Stimulated activated naive CD8-positive, alpha-beta T cell treated with anti-CD3 and anti-CD28 coated beads, Interleukin-15, Interleukin-2, amounts not matched to agents 100 U/mL and 50 U/mL, for 24 hours (primary cell): ENCODE data around the gene EPHB6.

Experiments
- ATAC-seq: fragments of 150-1000 bp; cut with Tn5 transposase; one replicate; pipeline ENCODE4 v1.10.0; 2021
- DNase-seq: peaks from one replicate; pipeline ENCODE4 v3.0.0; 2021

Gene EPHB6

DNA sequence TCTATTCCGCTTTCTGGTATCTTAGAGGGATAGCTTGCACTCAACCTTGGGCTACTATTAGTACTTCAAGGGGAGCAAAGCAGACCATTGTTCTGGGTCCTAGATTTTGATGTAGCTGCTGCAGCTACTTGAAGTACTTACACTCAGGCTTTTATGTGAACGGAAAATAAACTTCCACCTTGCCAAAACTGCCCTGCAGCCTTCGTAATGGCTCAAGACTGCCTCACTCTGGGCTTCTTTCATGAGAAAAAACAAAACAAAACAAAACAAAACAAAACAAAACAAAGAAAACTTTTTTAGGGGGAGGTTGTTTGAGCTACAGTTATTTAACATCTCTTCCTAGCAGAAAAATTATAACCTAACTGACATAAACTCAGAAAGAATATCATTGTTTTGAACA, 19.4 kb upstream of the EPHB6 start:
- DNase-seq (no peak), ATAC-seq (no peak)

DNA sequence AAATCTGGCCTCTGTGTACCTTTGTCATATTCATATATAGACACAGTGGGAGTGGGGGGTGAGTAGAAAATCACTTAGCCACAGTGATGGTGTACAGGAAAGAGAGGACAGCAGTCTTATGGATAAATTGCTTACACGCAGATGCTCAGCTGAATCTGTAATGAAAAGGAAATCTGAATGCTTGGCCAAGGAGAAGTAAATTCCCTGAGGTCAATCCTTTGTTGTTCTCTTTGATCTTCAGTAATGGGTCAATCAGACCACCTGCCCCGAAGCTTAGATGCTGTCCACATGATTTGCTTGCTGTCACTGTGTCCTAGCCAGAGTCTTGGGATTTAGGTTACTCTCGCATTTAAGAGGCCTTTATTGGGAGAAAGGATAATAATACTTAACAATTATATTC, 18.4 kb upstream of the EPHB6 start:
- ATAC-seq (no peak), DNase-seq (no peak)

DNA sequence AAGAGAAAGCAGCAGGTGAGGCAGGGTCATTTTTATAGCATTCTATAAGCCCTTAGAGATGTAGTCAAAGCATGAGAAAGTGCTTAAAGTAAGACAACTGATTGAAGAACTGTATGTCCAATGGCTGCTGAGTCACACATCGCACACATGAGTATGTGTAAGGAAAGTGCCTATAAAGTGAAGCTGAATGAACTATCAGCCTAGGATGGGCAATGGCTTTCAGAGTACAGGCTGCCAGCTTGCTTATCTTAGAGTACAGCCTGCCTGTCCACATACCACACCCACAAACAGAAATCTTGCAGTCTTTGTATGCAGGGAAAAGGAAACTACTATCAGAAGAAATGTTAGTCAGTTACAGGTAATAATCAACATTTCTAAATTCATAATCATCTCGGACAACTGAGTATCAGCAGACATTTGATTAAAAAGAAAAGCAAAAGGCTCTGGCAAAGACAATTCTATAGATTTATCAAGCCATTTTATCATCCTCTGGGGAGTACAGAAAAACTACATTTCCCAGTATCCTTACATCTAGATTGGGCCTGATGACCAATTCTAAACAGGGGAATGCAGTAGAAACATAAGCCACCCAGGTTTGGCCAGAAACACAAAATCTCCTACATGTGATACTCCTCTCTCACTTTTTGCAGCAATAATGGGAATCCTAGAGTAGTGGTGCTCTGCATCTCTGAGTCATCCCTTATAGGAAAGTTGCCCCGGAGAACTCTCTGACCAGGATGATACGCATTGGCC, 16.2 kb upstream of the EPHB6 start:
- no peak for ATAC-seq
- DNase-seq, result no peak

DNA sequence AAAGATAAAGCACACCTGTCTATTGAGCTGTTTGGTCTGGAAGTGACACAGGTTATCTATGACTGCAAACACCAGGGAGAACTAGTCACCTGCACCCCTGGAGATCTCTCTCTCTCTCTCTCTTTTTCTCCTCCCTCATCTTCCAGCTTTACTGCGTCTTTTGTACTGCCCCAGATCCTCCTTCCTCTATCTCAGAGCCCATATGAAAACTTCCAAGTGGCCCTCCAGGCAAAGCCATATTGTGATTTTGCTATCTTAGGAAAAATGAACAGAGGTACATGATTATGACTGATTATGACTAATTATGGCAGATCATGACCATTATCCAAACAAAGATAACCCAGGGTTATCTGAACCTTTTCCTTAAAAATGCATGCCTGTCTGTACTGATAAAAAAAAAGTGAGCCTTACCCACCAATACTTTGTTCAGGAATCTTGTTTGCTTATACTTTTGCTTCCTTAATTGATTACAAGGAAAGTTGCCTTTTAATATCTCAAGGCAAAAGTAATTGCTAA, 12.6 kb upstream of the EPHB6 start:
- DNase-seq, result no peak
- no peak for ATAC-seq

DNA sequence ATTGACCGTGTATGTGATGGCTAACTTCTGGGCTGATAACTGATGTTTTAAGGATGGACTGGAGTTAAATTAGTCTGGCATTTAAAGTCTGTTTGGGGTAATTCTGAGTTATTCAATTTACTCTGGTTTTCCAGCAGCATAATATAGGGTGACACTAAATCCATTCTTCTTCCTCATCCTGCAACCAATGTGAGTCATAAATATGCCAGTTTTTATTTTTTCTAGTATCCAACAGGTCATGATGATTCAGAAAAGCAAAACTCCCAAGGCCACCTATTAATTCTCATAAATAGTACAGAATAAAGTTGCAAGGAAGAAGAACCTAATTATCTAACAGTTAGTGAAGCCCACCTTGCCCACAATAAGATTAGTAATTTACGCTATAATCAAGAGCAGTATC, 7.5 kb upstream of the EPHB6 start:
- DNase-seq (no peak), ATAC-seq (no peak)

DNA sequence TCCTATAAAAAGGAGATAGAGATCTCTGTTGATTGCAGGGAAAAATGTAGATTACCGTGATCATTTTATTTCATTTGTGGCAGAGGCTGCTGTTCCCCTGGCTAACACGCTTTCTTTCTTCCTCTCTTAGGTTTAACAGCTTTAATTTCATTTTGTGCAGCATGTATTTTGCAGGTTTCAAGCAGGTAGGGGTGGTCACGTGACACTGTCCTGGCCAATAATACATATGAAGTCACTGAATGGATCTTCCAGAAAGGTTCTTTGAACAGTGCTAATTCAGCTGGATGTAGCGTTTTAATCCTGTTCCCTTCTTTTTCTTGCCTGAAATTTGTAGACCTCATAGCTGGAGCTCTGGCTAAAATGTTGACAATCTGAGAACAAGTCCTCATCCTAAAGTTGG, 3.6 kb upstream of the EPHB6 start:
- DNase-seq (no peak), ATAC-seq (no peak)

DNA sequence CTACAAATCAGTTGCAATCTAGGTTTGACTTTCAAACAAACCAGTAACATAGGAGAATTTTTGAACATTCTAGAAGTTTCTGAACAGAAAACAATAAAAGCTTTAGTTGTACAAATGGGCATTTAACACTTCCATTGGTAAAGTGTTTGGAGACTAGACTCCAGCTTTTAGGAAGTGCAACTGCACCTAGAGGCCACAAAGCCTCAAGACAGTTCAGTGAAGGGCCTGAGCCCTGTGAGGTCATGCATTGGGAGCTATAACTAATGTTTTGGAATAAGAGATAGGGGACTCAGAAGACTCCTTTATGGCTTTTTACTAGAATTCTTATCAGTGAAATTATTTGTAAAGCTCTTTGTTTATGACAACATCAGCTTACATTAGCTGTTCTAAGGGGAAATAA, 3.0 kb upstream of the EPHB6 start:
- no peak for ATAC-seq
- DNase-seq, result no peak

DNA sequence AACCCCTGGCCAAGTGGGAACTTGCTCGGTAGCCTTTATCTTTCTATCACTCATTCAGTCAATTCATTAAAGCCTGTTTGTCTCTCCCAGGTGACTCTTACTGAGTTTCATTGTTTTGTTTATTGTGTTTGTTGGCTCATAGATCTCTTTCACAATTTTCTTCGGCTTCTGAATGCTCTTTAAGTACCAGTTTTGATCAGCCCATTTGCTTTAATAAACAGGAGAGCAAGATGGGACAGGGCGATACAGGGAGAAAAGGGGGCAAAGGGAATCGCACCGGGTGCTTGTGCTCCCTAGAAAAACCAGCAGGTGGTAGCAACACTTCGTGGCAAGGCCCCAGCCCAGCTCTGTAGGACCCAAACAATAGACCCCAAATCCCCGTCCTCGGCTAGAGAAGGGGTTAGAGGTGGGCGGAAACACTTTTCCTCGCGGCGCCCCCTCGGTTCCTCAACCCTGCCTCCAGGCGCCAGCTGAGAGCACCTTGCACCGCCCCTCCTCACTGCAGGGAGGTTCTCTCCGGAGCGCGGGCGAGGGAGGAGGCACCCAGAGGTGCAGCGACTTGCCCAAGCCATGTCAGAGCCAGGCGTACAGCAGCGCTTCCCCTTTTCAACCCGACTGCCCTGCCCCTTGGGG, 1.0 kb upstream of the EPHB6 start:
- ATAC-seq (peak; percentile 81), DNase-seq (peak; percentile 70)

DNA sequence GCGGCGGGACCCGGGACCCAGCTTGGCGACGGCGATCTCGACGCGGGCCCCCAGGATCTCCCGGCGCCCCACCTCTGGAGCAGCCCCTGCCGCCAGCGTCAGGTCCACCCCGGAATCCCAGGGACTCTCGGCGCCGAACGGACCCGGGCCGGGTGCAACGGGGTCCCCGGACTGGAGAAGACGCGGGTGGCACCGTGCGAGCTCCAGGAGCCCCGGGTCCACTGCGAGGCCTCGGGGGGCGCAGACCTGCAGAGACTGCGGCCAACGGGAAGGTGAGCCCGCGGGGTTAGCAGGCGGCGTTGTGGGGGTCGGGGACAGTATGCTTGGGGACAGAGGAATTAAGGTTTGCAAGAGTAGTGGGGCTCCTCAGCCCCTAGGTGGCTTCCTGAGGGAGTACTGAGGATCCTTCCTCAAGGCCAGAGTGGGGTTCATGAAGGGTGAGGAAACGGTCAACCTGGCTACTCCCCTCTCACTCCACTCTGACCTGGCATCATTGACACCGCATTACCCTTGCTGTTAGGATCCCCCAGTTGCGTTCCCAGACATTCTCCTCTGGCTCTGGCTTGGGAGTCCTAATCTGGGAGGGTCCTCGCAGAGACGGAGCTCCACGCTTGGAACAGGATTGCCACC, 353 bp downstream of the EPHB6 start:
- DNase-seq, result no peak
- ATAC-seq, result peak; percentile 6

DNA sequence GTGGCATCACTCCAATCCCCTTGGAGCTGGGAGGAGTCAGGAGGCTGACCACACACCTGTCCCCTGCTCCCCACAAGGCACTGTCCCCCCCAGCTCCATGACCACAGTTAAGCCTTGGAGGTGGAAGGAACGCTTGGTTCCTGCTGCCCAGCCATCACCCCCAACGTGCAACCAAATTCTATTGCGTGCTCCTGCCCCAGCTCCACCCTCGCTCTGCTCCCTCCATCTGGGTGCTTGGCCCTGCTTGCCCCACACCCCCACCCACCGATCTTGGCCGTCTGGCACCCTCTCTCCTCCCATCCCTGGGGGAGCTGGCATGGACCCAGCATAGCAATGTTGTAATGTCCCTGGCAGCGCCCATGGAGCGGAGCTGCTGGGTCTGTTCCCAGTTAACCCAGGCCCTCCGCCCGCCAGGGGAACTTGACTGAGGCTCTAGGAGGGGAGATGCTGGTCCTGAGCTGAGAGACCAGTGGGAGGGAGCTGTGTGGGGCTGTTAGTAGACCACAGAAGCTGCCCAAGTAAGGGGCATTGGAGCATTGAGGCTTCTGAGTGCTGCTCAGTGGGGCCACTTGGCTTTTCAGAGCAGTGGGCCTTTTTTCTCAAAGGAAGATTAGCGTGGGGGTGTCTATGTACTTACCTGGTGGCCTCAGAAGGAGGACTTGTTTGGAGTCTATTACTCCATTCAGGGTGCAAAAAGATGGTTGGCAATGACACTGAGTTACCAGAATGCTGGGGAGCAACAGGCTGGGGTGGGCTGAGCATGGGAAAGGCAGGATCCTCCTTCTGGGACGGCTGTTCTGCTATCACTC, 1.1 kb downstream of the EPHB6 start:
- ATAC-seq (no peak), DNase-seq (no peak)

DNA sequence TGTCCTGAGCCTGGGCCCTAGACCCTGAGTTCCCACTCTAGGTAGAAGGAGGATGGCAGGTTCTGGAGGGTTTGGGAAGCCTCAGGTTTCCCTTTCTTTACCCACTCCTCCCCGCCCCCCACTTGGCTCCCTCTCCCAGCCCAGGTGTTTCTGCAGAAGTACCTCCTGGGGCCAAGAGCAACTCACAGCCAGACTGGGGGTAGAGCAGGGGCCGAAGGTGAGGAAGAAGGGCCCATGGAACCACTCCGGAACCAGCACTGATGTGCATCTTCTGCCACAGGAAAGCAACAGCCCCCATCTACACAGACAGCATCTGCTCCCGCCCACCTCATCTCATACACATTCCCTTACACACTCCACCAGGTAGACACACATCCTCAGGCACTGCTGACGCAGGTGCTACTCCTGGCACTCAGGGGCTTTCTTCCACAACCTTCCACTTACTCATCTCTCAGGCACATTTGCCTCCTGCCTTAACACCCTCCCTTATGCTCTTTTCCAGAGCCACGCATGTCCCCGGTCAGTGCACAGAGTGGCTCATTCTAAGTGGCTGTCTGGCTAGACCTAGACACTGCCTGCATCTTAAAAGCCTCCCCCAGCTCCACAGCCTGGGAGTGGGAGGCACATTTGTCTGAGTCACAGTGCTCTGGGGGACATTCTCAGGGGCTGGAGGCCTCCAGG, 1.8 kb downstream of the EPHB6 start:
- DNase-seq (no peak), ATAC-seq (no peak)

DNA sequence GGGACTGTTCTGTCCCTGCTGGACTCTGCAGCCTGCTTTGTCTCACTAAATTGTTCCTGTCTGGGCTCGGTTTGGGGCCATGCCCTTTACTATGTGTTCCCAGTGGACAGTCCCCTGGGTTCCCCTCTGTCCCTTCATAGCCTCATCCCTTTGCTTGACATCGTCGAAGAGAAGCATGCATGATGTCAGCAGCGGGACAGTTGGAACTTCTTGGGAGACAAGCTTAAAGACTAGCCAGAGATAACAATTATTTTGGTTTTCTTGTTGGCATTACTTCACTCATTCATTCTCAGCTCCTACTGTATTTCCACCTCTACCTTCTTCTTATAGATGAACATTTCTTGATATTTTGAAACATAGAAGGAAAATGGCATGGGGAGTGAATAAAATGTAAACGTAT, 2.7 kb downstream of the EPHB6 start:
- ATAC-seq (no peak), DNase-seq (no peak)

DNA sequence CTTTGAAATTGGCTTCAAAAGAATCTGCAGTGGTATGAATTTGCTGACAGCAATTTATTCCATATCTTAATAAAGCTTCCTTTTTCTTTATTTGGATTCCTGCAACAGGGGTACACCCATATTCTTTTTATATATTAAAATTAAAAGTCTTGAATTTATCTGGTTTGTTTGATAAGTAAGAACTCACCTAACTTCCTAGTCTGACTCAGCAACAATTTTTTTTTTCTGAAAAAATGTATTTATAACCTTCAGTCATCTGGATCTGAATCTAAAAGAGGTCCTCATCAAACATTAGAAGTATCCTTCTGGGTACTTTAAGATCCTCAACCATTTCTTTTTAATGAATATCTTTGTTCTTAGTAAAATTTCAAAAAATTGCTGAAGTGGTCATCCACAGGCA, 4.5 kb downstream of the EPHB6 start:
- DNase-seq (no peak), ATAC-seq (no peak)

DNA sequence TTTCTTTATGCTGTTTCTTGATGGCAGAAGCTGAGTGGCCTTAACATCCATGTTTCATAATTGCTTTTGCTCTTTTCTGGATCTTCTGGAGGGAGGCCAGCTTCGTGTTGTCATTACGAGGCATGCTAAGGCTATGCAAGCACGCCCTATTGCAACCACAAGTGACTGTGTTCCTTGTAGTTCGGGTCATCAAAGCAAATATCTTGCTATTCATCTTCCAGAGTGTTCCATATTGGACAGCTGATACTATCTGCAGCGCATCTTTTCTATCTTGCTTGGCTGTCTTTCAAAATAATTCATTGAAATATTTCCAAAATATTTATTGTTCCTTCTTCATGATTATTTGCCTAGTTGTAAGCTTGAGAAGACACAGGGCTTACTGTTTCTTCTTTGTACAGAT, 5.0 kb downstream of the EPHB6 start:
- ATAC-seq (no peak), DNase-seq (no peak)

DNA sequence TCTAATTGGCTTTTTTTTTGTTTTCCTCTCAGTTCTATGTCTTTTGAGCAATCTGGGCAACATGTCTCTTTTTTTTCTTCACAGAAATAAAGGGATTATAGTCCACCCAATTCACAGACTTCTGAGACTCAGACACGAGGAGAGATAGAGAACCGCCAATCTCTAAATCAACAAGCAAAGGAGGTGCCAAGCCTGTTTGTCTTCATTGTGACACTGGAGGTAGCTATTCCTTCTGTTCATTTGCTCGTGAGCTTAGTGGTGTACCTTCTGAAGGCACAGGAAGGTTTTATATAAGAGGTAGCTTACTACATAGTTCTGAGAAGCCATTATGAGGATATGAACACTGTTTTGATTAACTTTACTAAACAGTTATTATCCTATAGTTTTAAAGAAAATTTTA, 6.1 kb downstream of the EPHB6 start:
- no peak for ATAC-seq
- DNase-seq, result no peak

DNA sequence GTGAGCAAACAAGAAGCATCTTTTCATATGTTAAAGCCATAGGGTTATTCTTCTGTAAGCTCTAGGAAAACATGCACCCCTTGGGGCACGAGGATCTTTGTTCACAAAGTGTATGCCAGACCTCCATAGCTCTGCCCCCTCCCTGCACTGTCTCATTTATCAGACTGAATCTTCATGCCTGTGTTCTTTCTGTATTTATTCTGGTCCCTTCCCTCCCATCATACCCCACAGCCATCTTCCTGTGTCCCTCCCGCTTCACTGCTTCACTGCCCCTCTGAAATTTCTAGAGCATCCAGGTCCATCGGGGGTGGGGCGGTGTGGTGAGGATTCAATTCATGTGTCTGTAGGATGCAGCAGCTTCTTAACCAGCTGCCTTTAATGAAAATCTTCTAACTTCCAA, 7.5 kb downstream of the EPHB6 start:
- DNase-seq (no peak), ATAC-seq (no peak)

DNA sequence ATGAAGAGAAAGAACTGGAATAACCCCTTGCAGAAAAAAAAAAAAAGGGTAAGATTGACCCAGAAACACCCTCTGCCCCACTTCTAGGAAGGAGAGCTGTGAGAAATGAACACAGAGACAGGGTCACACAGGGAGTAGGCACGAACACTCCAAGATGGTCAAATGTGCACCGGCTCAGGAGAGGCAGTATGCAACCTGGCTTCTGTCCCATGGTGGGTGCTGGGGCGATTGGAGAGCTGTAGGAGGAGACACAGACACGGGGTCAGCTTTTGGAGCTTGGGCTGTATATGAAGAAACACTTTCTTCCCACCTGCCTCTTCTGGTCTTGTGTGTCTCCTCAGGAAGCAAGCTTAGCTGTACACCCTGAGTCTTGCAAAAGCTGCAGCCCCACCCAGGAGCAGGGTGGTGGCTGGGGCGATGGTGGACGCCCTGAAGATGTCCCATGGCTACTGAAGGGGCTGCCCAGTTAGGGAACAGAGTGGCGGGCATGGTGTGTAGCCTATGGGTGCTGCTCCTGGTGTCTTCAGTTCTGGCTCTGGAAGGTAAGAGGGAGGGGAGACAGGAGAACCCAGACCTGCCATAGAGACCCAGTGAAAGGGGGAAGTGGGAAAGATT, 8.0 kb downstream of the EPHB6 start:
- no peak for ATAC-seq
- no peak for DNase-seq

DNA sequence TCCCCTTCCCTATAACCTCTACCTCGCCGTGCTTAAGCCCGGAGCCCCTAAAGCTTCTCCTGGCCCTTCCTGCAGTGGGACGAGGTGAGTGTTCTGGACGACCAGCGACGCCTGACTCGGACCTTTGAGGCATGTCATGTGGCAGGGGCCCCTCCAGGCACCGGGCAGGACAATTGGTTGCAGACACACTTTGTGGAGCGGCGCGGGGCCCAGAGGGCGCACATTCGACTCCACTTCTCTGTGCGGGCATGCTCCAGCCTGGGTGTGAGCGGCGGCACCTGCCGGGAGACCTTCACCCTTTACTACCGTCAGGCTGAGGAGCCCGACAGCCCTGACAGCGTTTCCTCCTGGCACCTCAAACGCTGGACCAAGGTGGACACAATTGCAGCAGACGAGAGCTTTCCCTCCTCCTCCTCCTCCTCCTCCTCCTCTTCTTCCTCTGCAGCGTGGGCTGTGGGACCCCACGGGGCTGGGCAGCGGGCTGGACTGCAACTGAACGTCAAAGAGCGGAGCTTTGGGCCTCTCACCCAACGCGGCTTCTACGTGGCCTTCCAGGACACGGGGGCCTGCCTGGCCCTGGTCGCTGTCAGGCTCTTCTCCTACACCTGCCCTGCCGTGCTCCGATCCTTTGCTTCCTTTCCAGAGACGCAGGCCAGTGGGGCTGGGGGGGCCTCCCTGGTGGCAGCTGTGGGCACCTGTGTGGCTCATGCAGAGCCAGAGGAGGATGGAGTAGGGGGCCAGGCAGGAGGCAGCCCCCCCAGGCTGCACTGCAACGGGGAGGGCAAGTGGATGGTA, 9.2 kb downstream of the EPHB6 start:
- ATAC-seq (no peak), DNase-seq (no peak)

DNA sequence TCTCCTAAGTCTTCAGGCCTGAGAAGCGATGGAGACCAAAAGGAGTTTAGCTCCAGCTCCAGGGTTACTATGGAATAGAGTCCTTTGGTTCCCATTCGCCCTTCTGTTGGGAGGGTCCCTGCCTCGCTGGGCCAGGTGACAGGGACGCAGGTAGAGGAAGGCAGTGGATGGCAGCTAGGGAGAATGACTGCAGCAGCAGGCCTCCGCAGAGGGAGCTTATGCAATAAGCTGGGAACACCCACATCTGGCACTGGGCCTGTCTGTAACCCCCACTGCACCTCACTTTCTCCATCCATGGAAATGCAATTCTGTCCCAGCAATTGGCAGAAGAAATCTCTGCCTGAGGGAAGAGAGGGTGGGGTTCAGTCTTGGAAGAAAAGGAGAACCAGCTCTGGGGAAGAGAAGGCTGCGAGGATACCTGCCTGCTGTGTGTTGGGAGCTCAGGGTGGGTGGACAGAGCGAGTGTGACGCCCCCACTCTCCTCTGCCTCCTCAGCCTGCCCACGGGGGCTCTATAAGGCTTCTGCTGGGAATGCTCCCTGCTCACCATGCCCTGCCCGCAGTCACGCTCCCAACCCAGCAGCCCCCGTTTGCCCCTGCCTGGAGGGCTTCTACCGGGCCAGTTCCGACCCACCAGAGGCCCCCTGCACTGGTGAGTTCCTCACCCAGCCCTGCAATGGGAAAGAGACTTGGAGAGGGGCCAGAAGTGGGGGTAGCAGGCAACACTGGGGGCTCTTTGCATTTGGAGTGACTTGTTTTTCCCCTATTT, 10.3 kb downstream of the EPHB6 start:
- ATAC-seq (no peak), DNase-seq (no peak)

DNA sequence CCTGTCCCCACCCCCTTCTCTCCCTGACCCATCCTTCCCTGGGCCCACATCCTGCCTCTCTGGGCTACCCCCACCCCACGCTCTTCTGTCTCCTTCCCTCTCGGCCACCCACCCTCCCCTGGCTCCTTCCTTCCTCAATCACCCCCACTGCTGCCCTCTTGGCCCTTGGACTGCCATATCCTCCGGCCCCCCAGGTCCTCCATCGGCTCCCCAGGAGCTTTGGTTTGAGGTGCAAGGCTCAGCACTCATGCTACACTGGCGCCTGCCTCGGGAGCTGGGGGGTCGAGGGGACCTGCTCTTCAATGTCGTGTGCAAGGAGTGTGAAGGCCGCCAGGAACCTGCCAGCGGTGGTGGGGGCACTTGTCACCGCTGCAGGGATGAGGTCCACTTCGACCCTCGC, 10.9 kb downstream of the EPHB6 start:
- ATAC-seq, result no peak
- no peak for DNase-seq
